ENCODE results near the gene CDC42SE2.

CDC42SE2 gene

GRCh38 chr5:131433109-131433508, 169.3 kb downstream of the CDC42SE2 start:
- H3K27me3 ChIP-seq (ENCODE audit: insufficient read depth, poor library complexity, severe bottlenecking) = no peaks in the 10 kb centered on the region
- TF ChIP-seq GABPA (IDR thresholded peaks at IDR 0.05; ENCODE audit: low read depth) = no peak
- TF ChIP-seq POLR2AphosphoS5 (IDR thresholded peaks at IDR 0.05; ENCODE audit: low read depth) = no peak
- TF ChIP-seq REST (IDR thresholded peaks at IDR 0.05; ENCODE audit: insufficient replicate concordance, low read depth) = no peak
- TF ChIP-seq SPI1 (IDR thresholded peaks at IDR 0.05; ENCODE audit: borderline replicate concordance, low read depth) = no peak
- TF ChIP-seq, protein P1, sequence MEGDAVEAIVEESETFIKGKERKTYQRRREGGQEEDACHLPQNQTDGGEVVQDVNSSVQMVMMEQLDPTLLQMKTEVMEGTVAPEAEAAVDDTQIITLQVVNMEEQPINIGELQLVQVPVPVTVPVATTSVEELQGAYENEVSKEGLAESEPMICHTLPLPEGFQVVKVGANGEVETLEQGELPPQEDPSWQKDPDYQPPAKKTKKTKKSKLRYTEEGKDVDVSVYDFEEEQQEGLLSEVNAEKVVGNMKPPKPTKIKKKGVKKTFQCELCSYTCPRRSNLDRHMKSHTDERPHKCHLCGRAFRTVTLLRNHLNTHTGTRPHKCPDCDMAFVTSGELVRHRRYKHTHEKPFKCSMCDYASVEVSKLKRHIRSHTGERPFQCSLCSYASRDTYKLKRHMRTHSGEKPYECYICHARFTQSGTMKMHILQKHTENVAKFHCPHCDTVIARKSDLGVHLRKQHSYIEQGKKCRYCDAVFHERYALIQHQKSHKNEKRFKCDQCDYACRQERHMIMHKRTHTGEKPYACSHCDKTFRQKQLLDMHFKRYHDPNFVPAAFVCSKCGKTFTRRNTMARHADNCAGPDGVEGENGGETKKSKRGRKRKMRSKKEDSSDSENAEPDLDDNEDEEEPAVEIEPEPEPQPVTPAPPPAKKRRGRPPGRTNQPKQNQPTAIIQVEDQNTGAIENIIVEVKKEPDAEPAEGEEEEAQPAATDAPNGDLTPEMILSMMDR (IDR thresholded peaks at IDR 0.05; ENCODE audit: insufficient read depth, low read length) = no peak
- H3K4me3 ChIP-seq (replicated peaks; ENCODE audit: insufficient read depth, low read length) = no peak overlapping the region
- no peak overlapping the region for H3K27ac ChIP-seq (replicated peaks)
- DNase-seq (ENCODE audit: low read depth in 1 of 2, low spot score in 1 of 2) = no peak

GRCh38 chr5:131436081-131436480, 172.2 kb downstream of the CDC42SE2 start:
- no peak for TF ChIP-seq GABPA (IDR thresholded peaks at IDR 0.05; ENCODE audit: low read depth)
- TF ChIP-seq SPI1 (IDR thresholded peaks at IDR 0.05; ENCODE audit: borderline replicate concordance, low read depth) = no peak
- no peak for TF ChIP-seq REST (IDR thresholded peaks at IDR 0.05; ENCODE audit: insufficient replicate concordance, low read depth)
- no peak for TF ChIP-seq POLR2AphosphoS5 (IDR thresholded peaks at IDR 0.05; ENCODE audit: low read depth)
- TF ChIP-seq, protein P1 (IDR thresholded peaks at IDR 0.05; ENCODE audit: insufficient read depth, low read length) = no peak

GRCh38 chr5:131441184-131441583, 177.3 kb downstream of the CDC42SE2 start:
- Histone ChIP-seq H3K4me3 (replicated peaks; ENCODE audit: insufficient read depth, low read length) (no peak overlapping the region), H3K27me3 (ENCODE audit: insufficient read depth, poor library complexity, severe bottlenecking) (no peaks in the 10 kb centered on the region), H3K27ac (replicated peaks) (no peak overlapping the region)
- DNase-seq (ENCODE audit: low read depth in 1 of 2, low spot score in 1 of 2) = no peak
- TF ChIP-seq REST (IDR thresholded peaks at IDR 0.05; ENCODE audit: insufficient replicate concordance, low read depth) (no peak), GABPA (IDR thresholded peaks at IDR 0.05; ENCODE audit: low read depth) (no peak), SPI1 (IDR thresholded peaks at IDR 0.05; ENCODE audit: borderline replicate concordance, low read depth) (no peak), POLR2AphosphoS5 (IDR thresholded peaks at IDR 0.05; ENCODE audit: low read depth) (no peak)
- TF ChIP-seq, protein P1 (IDR thresholded peaks at IDR 0.05; ENCODE audit: insufficient read depth, low read length) = no peak

More at GRCh38 chr5:131436081-131436480, 172.2 kb downstream of the CDC42SE2 start:
- H3K27me3 ChIP-seq (ENCODE audit: insufficient read depth, poor library complexity, severe bottlenecking) = no peaks in the 10 kb centered on the region
- H3K4me3 ChIP-seq (replicated peaks; ENCODE audit: insufficient read depth, low read length) = no peak overlapping the region
- no peak for DNase-seq (ENCODE audit: low read depth in 1 of 2, low spot score in 1 of 2)
- H3K27ac ChIP-seq (replicated peaks) = no peak overlapping the region
